Measurements from ENCODE around the gene AXIN2. TPM values are rescaled to one million over a fixed set of nuclear protein-coding genes. Genes with fewer than 3 reads are reported as not detected.

The AXIN2 gene
- total RNA-seq, 1 donor from 2014 or later, result 53.4 TPM

- intact Hi-C loops (cut with DNase I), result no loop called here
- Histone ChIP-seq H3K9me3 (no peaks in the 10 kb centered on the region), H3K4me1 (no peaks in the 10 kb centered on the region), H3K27ac (no peak overlapping the region), H3K4me3 (no peak overlapping the region), H3K36me3 (no peaks in the 10 kb centered on the region), H3K27me3 (ENCODE audit: low read depth) (no peaks in the 10 kb centered on the region)
- TF ChIP-seq CTCF (IDR thresholded peaks at IDR 0.05), result no peak
- ATAC-seq (no peak), DNase-seq (no peak)
Measured at GRCh38 chr17:65576939-65577338, 15.5 kb upstream of the AXIN2 start.

DNA sequence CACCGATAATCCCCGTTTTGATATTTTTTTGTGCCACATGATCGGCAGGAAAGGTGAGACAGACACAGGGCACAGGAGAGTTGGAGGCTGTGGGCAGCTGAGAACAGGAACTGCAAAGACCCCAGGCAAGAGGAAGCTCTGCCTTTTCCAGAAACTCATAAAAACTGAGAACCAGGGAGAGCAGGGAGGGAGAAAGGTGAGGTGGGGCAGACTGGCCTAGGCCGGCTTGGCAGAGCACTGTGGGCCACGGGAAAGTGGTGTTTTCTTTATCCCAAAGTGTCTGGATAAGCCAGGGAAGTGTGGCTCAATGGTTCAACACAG lies 11.8 kb upstream of the AXIN2 start:
- Histone ChIP-seq H3K27me3 (ENCODE audit: low read depth) (no peaks in the 10 kb centered on the region), H3K4me3 (no peak overlapping the region), H3K9me3 (no peaks in the 10 kb centered on the region), H3K4me1 (no peaks in the 10 kb centered on the region), H3K36me3 (no peaks in the 10 kb centered on the region), H3K27ac (no peak overlapping the region)
- intact Hi-C loops (cut with DNase I), result no loop called here
- ATAC-seq (no peak), DNase-seq (no peak)
- no peak for TF ChIP-seq CTCF (IDR thresholded peaks at IDR 0.05)

- DNase-seq, result no peak
- intact Hi-C loops (cut with DNase I), result no loop called here
Measured at GRCh38 chr17:65572581-65573281, 11.3 kb upstream of the AXIN2 start.

DNA sequence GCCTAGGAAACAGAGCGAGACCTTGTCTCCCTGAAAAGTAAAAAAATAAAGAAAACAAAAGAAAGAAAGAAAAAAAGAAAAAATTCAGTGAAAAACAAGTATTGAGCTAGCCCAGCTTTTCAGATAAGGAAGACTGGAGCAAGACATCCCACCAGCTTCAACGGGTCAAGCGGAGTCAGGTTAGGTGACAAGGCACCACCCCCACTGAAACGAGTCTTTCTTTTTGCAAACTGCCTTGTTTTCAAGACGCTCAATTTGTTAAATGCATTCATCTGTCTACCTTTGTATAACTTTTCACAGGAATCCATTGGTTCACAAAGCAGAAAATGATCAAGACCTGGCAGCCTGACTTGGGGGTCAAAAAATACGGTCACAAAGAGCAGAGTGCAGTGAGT lies 10.7 kb upstream of the AXIN2 start:
- no peak for DNase-seq
- Histone ChIP-seq H3K4me1 (no peaks in the 10 kb centered on the region), H3K27me3 (ENCODE audit: low read depth) (no peaks in the 10 kb centered on the region), H3K36me3 (no peaks in the 10 kb centered on the region), H3K27ac (no peak overlapping the region), H3K4me3 (no peak overlapping the region), H3K9me3 (no peaks in the 10 kb centered on the region)
- no peak for ATAC-seq
- intact Hi-C loops (cut with DNase I), result no loop called here
- TF ChIP-seq CTCF (IDR thresholded peaks at IDR 0.05), result no peak

More at GRCh38 chr17:65572581-65573281, 11.3 kb upstream of the AXIN2 start:
- Histone ChIP-seq H3K4me3 (no peak overlapping the region), H3K9me3 (no peaks in the 10 kb centered on the region), H3K27me3 (ENCODE audit: low read depth) (no peaks in the 10 kb centered on the region), H3K36me3 (no peaks in the 10 kb centered on the region), H3K27ac (no peak overlapping the region), H3K4me1 (no peaks in the 10 kb centered on the region)
- no peak for TF ChIP-seq CTCF (IDR thresholded peaks at IDR 0.05)
- no peak for ATAC-seq

GRCh38 chr17:65568918-65569317 lies 7.5 kb upstream of the AXIN2 start:
- intact Hi-C loops (cut with DNase I), result no loop called here
- Histone ChIP-seq H3K4me3 (no peak overlapping the region), H3K27me3 (ENCODE audit: low read depth) (no peaks in the 10 kb centered on the region), H3K27ac (no peak overlapping the region), H3K4me1 (no peaks in the 10 kb centered on the region), H3K9me3 (no peaks in the 10 kb centered on the region), H3K36me3 (no peaks in the 10 kb centered on the region)
- ATAC-seq, result no peak
- no peak for DNase-seq
- TF ChIP-seq CTCF (IDR thresholded peaks at IDR 0.05), result no peak

All from lower lobe of right lung (tissue), 2 donors.